ENCODE data around the gene PIK3IP1.
"Not testable (repeated sequence)": the region's sequence is repeated elsewhere in the genome, so short reads cannot be mapped to it uniquely, and the experiment has no call there.

PIK3IP1 gene

GRCh38 chr22:31248965-31249958 is 43.0 kb downstream of the PIK3IP1 start:
- TF ChIP-seq CTCF (IDR thresholded peaks at IDR 0.05; ENCODE audit: low read depth, low read length), result no peak
- H3K4me3 ChIP-seq (replicated peaks in 1 of 2; ENCODE audit: low read depth in 2 of 2, low read length in 2 of 2), result peak overlapping the region; percentile 62 to 71
- DNase-seq (ENCODE audit: low read depth in 2 of 2), result peak in 1 of 2 donors; percentile 32

- peak; percentile 93 for DNase-seq (ENCODE audit: low read depth in 2 of 2)
- peak overlapping the region; percentile 62 to 71 for H3K4me3 ChIP-seq (replicated peaks in 1 of 2; ENCODE audit: low read depth in 2 of 2, low read length in 2 of 2)
- no peak for TF ChIP-seq CTCF (IDR thresholded peaks at IDR 0.05; ENCODE audit: low read depth, low read length)
Observed at GRCh38 chr22:31248138-31248745, 44.0 kb downstream of the PIK3IP1 start.

- no peak for TF ChIP-seq CTCF (IDR thresholded peaks at IDR 0.05; ENCODE audit: low read depth, low read length)
- H3K4me3 ChIP-seq (replicated peaks in 1 of 2; ENCODE audit: low read depth in 2 of 2, low read length in 2 of 2), result peak overlapping the region; percentile 62 to 71
Observed at GRCh38 chr22:31247726-31248125, 44.6 kb downstream of the PIK3IP1 start.

GRCh38 chr22:31246687-31247086 is 45.6 kb downstream of the PIK3IP1 start:
- no peak overlapping the region for H3K4me3 ChIP-seq (replicated peaks in 1 of 2; ENCODE audit: low read depth in 2 of 2, low read length in 2 of 2)
- DNase-seq (ENCODE audit: low read depth in 2 of 2), result no peak
- TF ChIP-seq CTCF (IDR thresholded peaks at IDR 0.05; ENCODE audit: low read depth, low read length), result no peak

More at GRCh38 chr22:31247726-31248125, 44.6 kb downstream of the PIK3IP1 start:
- DNase-seq (ENCODE audit: low read depth in 2 of 2), result no peak

- H3K4me3 ChIP-seq (replicated peaks in 1 of 2; ENCODE audit: low read depth in 2 of 2, low read length in 2 of 2); DNase-seq (ENCODE audit: low read depth in 2 of 2): not testable (repeated sequence)
Observed at GRCh38 chr22:31245998-31246397, 46.3 kb downstream of the PIK3IP1 start.

GRCh38 chr22:31244943-31245451 is 47.3 kb downstream of the PIK3IP1 start:
- no peak for TF ChIP-seq CTCF (IDR thresholded peaks at IDR 0.05; ENCODE audit: low read depth, low read length)
- DNase-seq (ENCODE audit: low read depth in 2 of 2), result no peak
- no peak overlapping the region for H3K4me3 ChIP-seq (replicated peaks in 1 of 2; ENCODE audit: low read depth in 2 of 2, low read length in 2 of 2)

Data from cardiac fibroblast (primary cell).